ENCODE data around the gene MCF2L2.

- TF ChIP-seq PBX3 (CRISPR knock-in tag; IDR thresholded peaks at IDR 0.05): no peak
- TF ChIP-seq IKZF3 (tag by site-specific recombination; IDR thresholded peaks at IDR 0.05): no peak
- TF ChIP-seq CTCF (tag by site-specific recombination; IDR thresholded peaks at IDR 0.05): no peak
- no peak for TF ChIP-seq REST (tag by site-specific recombination; IDR thresholded peaks at IDR 0.05)
- TF ChIP-seq ZBTB10 (tag by site-specific recombination; IDR thresholded peaks at IDR 0.05): no peak
- TF ChIP-seq INSM2 (tag by site-specific recombination; IDR thresholded peaks at IDR 0.05): no peak
- TF ChIP-seq ZBTB21 (tag by site-specific recombination; IDR thresholded peaks at IDR 0.05): no peak
- TF ChIP-seq ZNF423 (tag by site-specific recombination; IDR thresholded peaks at IDR 0.05): no peak
- TF ChIP-seq ZNF792 (tag by site-specific recombination; IDR thresholded peaks at IDR 0.05): no peak
Observed at GRCh38 chr3:183387797-183388196, 40.6 kb downstream of the MCF2L2 start.
